NCI-H748 (cell line): ENCODE results near the gene JAG2.
A peak's percentile ranks its signal among the peaks of the same experiment; 100 is the strongest.

ENCODE experiments used
- DNase-seq: peaks from one replicate; lab custom pipeline; 2025; ENCODE audit not compliant: unreplicated experiment; lab: John Stamatoyannopoulos, UW

Gene JAG2

DNA sequence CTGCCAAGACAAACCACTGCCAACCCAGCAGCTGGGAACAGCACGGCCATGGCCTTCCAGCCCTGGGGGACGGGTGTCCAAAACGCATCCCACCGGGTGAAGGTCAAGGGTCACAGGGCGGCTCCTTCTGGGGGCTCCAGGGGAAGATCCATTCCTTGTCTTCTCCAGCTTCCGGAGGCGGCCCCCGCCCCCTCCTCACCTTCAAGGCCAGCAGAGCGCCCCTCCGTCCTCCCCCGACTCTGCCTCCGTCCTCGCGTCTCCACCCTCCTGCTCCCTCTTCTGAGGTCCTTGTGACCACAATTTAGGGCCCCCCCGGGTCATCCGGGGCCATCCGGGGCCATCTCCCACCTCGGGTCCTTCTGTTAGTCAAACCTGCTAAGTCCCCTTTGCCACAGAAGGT is 16.4 kb upstream of the JAG2 start:
- DNase-seq = no peak

DNA sequence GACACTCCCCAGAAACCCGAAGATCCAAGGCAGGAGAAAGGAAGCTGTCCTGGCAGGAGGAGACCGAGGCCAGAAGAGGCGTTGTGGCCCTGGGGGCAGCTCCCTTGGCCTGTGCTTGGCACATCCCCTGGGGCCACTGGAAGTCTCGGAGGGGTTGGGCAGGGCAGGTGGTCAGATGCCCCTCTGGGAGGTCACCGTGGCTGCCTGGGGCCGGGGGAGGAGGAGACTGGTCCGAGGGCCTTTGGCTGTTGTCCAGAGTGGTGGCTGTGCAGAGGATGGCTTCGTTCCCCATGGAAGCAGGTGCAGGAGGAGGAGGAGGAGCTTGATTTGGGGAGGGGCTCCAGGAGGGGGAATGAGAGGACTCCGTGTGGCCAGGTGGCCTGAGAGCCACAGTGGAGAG is 15.9 kb upstream of the JAG2 start:
- DNase-seq = peak; percentile 50

DNA sequence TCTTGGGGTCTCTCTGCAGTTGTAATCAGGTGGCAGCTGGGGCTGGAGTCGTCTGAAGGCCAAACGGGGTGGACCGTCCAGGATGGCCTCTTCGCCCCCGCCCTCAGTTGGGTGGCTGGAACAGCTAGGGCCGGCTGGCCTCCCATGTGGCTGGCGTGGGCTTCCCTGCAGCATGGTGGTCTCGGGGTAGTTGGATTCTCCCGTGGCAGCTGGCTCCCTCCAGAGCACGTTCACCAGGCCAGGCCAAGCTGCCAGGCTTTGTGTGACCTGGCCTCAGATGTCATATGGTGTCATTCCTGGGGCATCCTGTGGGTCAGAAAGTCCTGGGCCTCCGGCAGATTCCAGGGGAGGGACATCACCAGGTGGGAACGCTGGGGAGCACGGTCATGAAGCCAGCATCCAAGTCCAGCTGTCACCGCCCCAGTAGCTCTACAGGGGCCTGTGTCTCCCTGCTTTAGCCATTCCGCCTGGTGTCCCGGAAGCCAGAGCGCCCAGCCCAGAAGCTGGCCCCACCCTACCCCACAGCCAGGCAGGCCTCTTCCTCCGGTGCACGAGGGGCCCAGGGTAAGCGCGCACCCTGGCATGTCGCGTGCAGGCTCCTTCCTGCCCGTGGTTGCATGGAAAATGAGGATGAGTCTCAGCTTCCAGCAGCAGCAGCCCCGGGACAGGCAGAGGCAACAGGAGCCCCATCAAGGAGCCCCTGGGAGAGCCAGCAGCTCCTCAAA is 13.9 kb upstream of the JAG2 start:
- DNase-seq = no peak

DNA sequence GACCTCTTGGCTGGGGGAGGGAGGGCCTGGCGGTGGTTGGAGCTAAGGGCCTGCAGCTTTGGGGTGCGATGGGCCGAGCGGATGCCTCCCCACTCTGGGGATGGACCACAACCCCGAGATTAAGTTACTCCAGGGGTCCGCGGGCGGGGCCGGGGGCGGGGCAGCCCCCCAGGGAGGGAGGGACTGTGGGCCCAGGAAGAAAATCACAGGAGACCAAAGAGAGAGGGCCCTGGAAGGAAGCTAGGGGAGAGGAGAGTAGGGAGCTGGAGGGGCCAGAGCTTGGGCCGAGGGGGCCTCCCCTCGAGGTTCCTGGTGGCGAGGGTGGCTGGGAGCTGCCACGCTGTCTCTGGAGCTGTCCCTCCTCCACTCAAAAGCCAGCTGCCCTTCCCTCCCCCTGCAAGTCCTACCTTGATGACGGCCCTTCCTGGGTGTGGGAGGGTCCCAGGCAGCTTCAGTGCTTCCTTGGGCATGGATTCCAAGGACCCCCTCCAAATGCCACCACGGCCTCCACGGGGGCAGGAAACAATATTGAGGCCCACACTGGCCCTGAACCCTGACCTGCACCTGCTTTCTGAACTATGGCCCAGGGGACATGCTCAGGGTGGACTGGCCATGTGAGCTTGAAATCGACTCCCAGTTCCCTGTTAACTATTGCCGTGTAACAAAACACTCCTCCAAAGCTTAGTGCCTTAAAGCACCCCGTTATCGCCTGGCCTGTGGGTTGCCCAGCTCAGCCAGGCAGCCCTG is 13.1 kb upstream of the JAG2 start:
- DNase-seq = no peak

DNA sequence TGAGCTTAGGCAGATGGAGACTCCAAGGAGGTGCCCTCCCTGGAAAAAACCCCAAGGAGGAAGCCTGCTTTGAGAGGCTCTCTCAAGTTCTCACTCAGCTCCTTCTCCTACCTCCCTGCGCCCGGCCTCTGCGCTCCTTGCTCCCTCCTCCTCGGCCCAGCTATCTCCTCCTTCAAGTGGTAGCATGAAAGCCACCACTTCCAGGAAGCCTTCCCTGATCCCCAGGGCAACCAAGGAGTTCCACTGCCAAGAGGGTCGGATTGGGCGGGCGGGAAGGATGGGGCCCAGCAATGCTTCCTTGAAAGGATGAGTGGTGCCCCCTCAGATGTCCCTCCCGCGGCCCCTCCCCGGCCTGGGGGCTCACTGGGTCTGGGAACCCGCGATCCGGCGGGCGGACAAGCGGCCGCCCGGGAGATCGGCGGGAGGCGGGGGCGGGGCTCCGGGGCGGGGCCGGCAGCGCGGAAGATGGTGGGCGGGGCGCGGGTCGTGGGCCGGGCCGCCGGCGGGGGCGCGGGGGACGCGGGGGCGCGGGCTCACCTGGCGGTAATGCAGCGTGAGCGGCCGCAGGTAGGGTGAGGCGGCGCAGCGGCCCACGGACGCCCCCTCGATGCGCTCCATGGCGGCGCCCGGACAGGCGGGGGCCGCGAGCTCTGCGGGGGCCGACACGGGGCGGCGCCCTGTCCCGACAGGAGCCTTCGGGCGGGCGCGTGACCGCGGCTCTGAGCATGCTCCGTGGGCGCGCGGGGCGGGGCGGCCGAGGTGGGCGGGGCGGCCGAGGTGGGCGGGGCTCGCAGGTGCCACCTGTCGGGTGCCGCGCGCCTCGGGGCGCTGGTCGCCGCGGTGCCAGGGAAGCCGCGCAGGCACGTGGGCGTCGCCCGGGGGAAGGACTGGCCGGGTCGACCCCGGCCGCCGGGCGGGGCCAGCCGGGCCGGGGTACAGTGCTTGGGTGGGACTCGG is 12.3 kb upstream of the JAG2 start, which contains the start of gene NUDT14:
TSS of gene NUDT14 (minus strand) at position 721 of the 957 bp plus-strand sequence. CDS start at position 618, 103 bp downstream.
- DNase-seq = peak; percentile 84

DNA sequence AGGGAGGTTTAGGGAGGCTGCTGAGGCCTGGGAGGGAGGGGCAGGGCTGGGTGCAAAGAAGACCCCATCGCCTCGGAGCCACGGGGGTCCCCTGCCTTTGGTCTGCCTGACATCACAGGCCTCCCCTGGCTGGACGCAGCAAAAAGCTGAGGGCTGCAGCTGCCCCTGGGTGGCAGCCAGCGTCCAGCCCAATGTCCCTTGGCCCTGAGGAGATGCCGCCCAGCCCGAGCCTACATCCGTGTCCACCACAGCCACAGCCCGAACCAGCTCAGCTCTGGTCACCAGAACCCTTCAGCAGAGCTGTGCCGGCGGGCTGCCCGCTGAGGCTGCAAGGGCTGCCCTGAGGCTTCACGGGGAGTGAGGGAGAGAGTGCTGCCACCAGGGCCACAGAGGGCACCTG is 10.6 kb upstream of the JAG2 start:
- DNase-seq = no peak

DNA sequence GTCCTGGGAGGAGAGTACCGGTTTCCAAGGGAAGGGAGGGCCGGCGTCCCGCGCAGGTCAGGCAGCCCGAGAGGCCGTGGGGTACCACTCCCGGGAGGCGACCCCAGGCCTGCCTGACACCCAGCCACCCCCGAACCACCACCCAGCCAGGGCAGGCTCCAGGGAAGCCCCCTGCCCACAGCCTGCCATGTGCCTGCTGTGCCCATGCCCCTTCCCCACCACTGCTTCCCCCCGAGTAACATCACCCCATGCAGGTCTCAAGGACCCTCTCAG is 10.2 kb upstream of the JAG2 start:
- no peak for DNase-seq

DNA sequence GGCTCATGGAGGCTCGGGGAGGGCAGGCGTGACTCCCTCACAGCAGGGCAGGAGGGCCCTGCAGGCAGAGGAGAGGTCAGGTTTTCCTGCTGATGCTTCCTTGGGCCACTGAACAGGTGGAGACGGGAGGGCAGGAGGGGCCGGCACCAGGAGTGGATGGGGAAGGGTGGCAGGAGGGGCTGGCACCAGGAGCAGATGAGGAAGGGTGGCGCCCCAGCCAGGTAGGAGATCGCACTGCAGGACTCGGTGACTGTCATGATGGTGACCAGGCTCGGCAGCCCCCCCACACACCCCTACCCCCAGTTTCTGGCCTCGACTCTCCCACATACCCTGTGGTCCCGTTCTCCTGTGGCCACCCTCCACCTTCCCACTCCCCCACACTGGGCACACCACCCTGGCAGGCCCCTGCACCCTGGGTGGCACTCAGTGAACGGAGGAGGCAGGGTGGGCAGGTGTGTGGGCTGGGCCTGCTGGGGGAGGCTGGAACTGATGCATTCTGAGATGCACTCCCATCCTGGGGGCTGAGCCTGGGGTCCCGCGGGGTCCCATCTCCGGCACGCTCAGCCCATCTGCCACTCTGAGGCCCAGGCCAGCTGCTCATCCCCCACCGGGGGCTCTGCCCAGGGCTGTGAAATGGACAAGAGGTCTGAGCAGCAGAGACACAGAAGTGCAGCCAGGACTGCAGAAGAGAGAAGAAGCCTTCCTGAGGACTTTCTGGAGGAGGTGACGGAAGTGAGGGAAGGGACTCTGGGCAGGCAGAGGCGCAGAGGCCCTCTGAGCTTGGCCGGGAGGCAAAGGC is 9.7 kb upstream of the JAG2 start:
- no peak for DNase-seq

DNA sequence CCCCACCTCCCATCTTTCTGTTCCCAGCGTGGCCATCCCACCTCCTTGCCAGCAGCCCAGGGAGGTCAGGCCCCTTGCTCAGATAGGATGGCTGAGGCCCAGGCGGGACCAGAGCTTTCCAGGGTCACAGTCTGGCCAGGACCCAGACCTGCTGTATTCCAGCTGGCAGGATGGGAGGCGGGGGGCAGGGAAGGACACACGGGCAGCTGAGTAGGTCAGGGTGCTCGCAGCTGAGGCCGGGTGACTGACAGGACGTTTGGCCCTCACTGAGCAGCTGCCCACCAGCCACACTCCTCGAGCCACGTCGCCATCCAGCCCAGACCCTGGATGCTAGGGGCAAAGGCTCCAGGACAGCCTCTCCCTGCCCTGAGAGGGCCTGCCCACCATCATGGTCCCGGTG is 8.5 kb upstream of the JAG2 start:
- no peak for DNase-seq

DNA sequence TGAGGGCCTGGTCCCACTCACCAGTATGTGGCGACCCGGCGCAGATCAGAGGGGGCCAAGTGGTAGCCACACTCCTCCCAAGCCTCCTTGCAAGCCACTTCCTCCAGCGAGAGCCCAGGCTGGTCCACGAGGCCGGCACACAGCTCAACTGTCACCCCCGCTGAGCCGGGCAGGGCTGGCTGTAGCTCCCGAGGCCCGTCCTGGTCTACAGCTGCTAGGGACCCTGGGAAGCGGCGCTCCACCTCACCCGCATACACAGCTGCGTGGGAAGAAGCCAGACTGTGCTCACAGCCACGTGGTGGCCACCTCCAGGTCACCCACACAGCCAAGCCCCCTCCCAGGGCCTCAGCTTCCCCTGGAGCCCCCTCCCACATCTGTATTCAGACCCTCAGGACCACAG is 7.9 kb upstream of the JAG2 start:
- DNase-seq = no peak

DNA sequence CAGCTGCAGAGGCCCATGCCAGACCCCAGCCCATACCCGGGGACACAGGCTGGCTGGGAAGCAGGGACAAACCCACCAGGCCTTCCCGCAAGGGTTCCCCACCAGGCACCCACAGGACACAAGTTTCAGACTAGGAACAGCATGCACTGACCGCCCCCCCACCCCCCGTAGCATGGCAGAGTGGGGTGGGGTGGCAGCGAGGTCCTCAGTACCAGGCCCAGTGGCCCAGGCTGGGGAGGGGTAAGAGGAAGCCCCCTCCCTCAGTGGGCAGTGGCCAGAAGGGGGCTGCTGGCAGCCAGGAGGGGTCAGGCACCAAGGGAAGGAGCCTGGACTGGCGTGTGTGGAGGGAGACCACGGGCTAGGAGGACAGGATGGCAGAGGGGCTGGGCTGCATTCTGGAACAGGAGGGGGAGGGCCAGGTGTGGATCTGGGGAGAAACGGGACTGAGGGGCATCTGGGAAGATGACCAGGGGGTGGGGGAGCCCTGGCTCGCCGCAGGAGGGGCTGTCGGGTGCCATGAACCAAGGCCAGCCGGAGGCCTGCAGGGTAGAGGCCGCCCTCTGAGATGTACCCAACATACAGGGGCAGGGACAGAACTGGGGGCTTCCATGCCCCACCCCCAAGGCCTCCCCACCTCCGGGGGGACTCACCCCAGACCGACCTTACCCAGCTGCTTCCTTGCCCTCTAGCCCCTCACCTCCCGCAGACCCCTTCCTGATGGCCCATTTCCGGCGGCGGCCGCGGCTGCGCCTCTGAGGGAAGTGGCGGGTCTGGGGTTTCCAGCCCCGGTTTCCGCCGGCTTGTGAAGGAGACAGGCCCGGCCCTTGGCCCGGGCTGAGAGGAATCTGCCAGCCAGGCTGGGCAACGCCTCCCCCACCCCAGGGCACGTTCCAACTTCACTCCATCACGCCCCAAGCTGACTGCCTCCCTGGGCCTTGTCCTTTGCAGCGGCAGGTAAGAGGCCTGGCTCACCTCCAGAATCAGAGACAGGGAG is 5.6 kb upstream of the JAG2 start:
- DNase-seq = no peak

DNA sequence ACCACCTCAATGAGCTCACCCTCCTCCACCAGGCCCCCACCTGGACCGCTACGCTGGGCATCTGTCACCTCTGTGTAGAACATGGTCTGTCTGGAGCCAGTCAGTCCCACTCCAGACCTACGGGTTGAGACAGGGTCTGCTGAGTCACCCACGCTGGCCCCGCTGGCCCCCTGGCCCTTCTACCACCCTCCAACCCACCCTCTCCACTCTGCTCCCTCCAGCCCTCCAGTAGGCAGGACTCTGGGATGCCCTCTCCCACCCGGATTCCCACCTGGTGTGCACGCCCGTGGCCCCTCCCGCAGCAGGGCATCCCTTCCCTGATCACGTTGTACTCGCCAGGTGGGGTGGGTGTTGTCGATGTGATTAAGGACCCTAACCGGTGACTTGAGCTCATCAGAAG is 4.6 kb upstream of the JAG2 start:
- no peak for DNase-seq

DNA sequence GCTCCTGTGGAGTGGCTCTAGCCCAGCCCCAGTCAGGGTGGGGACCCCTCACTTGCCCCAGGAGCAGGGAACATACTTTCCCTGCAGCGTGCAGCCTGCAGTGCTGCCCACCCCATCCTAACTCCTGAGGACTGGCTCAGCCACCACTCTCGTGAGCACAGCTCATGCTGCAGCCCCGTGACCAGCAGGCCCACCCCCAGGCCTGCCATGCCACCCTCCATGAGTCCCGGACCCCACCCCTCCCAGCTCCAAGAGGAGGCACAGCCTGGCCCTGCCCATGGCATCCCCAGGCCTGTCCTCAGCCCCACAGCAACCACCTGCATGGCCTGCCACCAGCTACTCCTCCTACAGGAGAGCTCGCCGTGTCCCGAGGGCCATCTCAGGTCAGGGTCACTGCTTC is 3.9 kb upstream of the JAG2 start:
- DNase-seq = no peak

DNA sequence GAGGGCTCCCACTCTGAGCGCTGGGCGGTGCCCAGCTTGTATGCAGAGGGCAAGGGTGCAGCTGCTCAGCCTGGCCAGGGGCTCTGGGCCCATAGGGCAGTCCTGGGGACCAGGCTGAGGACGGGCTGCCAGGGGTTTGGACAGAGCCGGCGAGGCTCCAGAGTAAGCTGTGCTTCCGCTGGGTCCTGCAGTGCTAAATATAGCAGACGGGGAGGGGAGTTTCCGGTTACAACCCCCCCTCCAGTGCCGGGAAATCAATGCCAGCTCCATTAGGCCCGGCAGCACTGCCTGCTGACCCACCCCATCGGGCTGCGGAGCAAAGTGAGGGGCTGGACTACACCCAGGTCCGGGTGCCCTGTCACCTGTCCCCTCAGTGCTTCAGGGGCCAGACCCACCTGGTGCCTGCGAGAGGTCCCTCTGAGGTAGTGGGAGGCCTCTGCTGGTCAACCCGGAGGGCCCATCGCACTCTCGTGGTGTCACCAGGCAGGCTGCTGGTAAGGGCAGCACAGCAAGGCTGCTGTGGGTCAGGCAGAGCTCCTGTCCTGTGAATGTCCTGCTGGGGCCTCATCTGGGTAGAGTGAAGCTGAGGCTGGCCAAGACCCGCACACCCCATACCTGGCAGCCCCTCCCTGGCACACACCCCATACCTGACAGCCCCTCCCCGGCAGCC is 2.6 kb upstream of the JAG2 start:
- DNase-seq = peak; percentile 51

DNA sequence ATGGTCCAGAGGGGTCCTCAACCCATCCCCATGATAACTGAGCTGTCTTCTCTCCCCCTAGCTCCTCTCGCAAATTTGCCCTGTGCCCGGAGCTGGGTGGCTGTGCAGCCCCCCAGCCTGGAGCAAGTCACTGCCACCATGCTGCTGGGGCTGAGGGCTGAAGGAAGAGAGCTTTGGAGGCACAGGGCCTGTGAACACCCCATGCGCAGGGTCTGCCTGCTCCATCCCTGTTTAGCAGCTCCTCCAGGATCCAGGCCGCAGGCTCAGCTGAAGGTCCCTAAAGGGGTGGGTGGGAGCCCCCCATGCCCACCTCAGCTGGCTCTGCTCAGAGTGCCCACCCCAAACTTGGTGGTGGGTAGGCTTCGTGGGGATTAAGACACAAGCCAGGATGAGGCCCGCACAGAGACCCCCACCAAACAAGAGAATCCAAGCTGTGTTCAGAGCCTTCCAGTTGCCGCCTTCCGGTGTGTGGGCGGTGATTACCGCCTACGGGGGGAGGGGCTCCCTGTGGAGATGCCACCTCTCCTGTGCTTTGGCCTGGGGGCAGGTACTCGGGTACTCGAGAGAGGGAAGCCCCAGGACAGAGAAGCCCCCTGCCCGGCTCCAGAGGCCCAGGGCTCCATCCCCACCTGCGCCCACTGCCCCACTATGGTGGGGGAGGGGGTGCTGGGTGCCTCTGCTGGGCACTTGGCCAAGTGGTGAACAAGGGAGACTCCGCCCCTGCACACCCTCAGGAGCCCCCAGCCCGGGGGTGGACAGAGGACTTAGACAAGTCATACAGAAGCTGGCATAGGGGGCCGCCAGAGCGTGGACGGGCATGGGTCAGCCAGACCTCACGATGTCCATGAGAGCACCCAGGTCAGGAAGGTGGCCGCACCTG is 1.4 kb upstream of the JAG2 start:
- DNase-seq = no peak

DNA sequence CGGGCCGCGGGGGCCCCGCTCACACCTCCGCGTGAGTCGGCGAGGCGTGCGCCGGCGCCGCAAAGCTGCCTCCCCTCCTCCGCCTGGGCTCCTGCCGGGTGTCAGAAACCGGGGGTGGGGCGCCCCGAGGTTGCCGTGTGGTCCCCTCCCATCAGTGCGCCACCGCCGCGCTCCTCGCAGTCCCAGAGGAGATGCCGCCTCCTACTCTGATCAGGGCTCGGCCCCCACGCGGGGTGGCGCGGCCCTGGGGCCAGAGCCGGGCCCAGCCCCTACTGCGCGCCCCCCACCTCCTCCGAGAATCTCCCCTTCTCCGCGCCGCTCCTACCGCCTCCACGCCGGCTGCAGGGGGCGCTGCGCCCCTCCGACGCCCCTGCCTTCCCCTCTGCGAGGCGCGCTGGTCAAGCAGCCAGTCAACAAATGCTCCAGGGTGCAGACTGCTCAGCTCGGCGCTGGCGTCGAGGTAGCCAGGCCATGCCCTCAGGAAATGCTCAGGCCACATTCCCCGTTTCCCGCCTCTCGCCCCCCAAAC is 467 bp upstream of the JAG2 start:
- peak; percentile 78 for DNase-seq

DNA sequence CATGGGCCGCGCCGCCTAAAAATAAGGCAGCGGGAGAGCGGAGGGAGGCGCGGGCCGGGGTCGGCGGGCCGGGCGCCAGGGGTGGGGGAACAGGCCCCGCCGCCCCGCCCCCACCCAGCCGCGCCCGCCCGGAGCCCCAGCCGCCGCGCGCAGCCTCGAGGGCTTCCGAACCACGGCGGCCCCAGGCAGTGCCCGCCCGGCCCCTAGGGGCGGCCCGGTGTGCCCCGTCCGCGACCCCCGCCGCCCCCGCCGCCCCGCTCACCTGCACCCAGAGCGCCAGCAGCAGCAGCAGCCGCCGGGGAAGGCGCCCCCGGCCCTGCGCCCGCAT is 519 bp downstream of the JAG2 start:
- DNase-seq = no peak
